CD4-positive, alpha-beta T cell treated with Interleukin-15 for 4 hours (primary cell): ENCODE results near the gene NKAPD1.
"Not testable (repeated sequence)": the region's sequence is repeated elsewhere in the genome, so short reads cannot be mapped to it uniquely, and the experiment has no call there.

Experiments
- DNase-seq: peaks from one replicate; pipeline ENCODE4 v3.0.0-alpha.2; 2020; ENCODE audit warnings: low spot score

The NKAPD1 gene

GRCh38 chr11:112073941-112074811 is at the start of gene NKAPD1, which contains the start of gene PIH1D2:
Gene NKAPD1, plus strand, starts transcription at chr11:112074299. Its CDS starts 1,276 bp downstream, at chr11:112075575.
Gene PIH1D2, minus strand, starts transcription at chr11:112074017. Its CDS starts 843 bp downstream, at chr11:112073174.
- DNase-seq: peak; percentile 87

GRCh38 chr11:112024773-112025678 is 49.1 kb upstream of the NKAPD1 start, which contains the start of gene DLAT:
Gene DLAT, plus strand, starts transcription at chr11:112025408. Its CDS starts 65 bp downstream, at chr11:112025473.
- DNase-seq: peak; percentile 83

- DNase-seq: no peak
Observed at GRCh38 chr11:112025707-112026106, 48.4 kb upstream of the NKAPD1 start.

GRCh38 chr11:112026784-112027410 is 47.2 kb upstream of the NKAPD1 start:
- not testable (repeated sequence) for DNase-seq

- no peak for DNase-seq
Observed at GRCh38 chr11:112029460-112029859, 44.6 kb upstream of the NKAPD1 start.

GRCh38 chr11:112033902-112034301 is 40.2 kb upstream of the NKAPD1 start:
- DNase-seq: no peak

GRCh38 chr11:112037527-112037926 is 36.6 kb upstream of the NKAPD1 start:
- DNase-seq: no peak

- no peak for DNase-seq
Observed at GRCh38 chr11:112042161-112042960, 31.7 kb upstream of the NKAPD1 start.

- no peak for DNase-seq
Observed at GRCh38 chr11:112042961-112043304, 31.2 kb upstream of the NKAPD1 start.

- DNase-seq: no peak
Observed at GRCh38 chr11:112044961-112045360, 29.1 kb upstream of the NKAPD1 start.

GRCh38 chr11:112046647-112047046 is 27.5 kb upstream of the NKAPD1 start:
- DNase-seq: not testable (repeated sequence)

GRCh38 chr11:112048256-112048655 is 25.8 kb upstream of the NKAPD1 start:
- DNase-seq: not testable (repeated sequence)

- no peak for DNase-seq
Observed at GRCh38 chr11:112049777-112050176, 24.3 kb upstream of the NKAPD1 start.

GRCh38 chr11:112050721-112051120 is 23.4 kb upstream of the NKAPD1 start:
- DNase-seq: no peak

- DNase-seq: no peak
Observed at GRCh38 chr11:112051768-112052167, 22.3 kb upstream of the NKAPD1 start.

- DNase-seq: no peak
Observed at GRCh38 chr11:112057170-112057569, 16.9 kb upstream of the NKAPD1 start.

- no peak for DNase-seq
Observed at GRCh38 chr11:112058103-112058502, 16.0 kb upstream of the NKAPD1 start.

- DNase-seq: no peak
Observed at GRCh38 chr11:112062923-112063322, 11.2 kb upstream of the NKAPD1 start.

- DNase-seq: no peak
Observed at GRCh38 chr11:112082729-112083128, 8.6 kb downstream of the NKAPD1 start.

GRCh38 chr11:112085822-112086421 is 11.8 kb downstream of the NKAPD1 start:
- DNase-seq: peak; percentile 15
